ENCODE measurements around the gene RREB1. TPM values are rescaled to one million over a fixed set of nuclear protein-coding genes. Genes with fewer than 3 reads are reported as not detected.

Gene RREB1
- total RNA-seq, 2 experiments from 2014 or later: 18.7 to 19.7 TPM

- Mint-ChIP-seq H3K27ac (no peak overlapping the region), H3K9me3 (no peaks in the 10 kb centered on the region), H3K4me3 (no peak overlapping the region), H3K27me3 (no peaks in the 10 kb centered on the region), H3K36me3 (ENCODE audit: low read depth) (peaks cover 12% of the 10 kb centered on the region), H3K4me1 (ENCODE audit: low read depth) (peaks cover 71% of the 10 kb centered on the region)
- TF ChIP-seq, protein P1, sequence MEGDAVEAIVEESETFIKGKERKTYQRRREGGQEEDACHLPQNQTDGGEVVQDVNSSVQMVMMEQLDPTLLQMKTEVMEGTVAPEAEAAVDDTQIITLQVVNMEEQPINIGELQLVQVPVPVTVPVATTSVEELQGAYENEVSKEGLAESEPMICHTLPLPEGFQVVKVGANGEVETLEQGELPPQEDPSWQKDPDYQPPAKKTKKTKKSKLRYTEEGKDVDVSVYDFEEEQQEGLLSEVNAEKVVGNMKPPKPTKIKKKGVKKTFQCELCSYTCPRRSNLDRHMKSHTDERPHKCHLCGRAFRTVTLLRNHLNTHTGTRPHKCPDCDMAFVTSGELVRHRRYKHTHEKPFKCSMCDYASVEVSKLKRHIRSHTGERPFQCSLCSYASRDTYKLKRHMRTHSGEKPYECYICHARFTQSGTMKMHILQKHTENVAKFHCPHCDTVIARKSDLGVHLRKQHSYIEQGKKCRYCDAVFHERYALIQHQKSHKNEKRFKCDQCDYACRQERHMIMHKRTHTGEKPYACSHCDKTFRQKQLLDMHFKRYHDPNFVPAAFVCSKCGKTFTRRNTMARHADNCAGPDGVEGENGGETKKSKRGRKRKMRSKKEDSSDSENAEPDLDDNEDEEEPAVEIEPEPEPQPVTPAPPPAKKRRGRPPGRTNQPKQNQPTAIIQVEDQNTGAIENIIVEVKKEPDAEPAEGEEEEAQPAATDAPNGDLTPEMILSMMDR (IDR thresholded peaks at IDR 0.05): no peak
- intact Hi-C loops (cut with micrococcal nuclease): no loop called here
- POLR2A ChIA-PET: interaction anchor here (0.6 to 1.0 kb wide), 2 partner anchors 10 to 33 kb away, joined by 3 read pairs; no protein-coding TSS in a partner anchor
- DNase-seq (no peak), ATAC-seq (no peak)
- CTCF ChIA-PET: interaction anchor here (1.3 kb wide), 1 partner anchor 79 kb away, joined by 6 read pairs; no protein-coding TSS in a partner anchor
Observed at GRCh38 chr6:7159790-7160525, 52.2 kb downstream of the RREB1 start.

DNA sequence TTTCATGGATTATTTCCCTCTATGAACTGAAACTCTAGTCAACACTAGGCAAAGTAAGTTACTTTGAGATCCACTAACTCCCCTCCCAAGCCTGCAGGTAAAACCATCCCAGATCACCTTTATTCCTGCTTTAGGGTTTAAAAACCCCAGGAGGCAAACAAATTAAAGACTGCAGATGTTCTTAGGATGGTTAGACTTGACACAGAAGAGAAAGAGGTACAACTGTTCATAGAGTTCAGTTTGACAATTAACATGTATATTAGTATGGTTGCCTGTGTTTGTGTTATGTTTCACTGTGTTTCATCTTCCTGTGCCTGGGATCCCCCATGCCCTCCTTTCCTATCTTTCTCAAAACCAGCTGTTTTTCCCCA, 53.5 kb downstream of the RREB1 start:
- Mint-ChIP-seq H3K9me3 (no peaks in the 10 kb centered on the region), H3K4me3 (no peak overlapping the region), H3K36me3 (ENCODE audit: low read depth) (peaks cover 9% of the 10 kb centered on the region), H3K27ac (no peak overlapping the region), H3K27me3 (no peaks in the 10 kb centered on the region), H3K4me1 (ENCODE audit: low read depth) (peaks cover 67% of the 10 kb centered on the region)
- CTCF ChIA-PET: no interaction called here
- ATAC-seq (no peak), DNase-seq (no peak)
- TF ChIP-seq, protein P1 (IDR thresholded peaks at IDR 0.05): no peak
- intact Hi-C loops (cut with micrococcal nuclease): no loop called here
- POLR2A ChIA-PET: no interaction called here

DNA sequence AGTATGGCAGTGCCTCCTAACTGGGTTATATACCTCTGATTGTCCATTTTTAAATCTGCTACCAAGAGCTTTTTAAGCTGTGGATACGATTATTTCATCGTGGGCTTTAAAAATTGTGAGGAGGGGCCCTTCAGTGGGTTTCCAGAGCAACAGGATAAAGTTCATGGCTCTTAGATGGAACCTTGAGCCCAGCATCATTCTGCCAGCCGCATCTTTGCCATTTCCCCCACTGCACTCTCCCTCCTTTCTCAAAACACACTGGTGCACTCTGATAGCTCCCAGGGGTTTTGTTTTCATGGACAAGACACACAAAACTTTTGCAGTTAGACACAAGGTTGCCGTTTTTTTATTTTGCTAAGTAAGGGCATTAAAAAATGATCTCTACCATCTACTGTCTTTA, 54.1 kb downstream of the RREB1 start:
- Mint-ChIP-seq H3K9me3 (no peaks in the 10 kb centered on the region), H3K27ac (no peak overlapping the region), H3K4me3 (no peak overlapping the region), H3K27me3 (no peaks in the 10 kb centered on the region), H3K36me3 (ENCODE audit: low read depth) (peaks cover 9% of the 10 kb centered on the region), H3K4me1 (ENCODE audit: low read depth) (peaks cover 67% of the 10 kb centered on the region)
- TF ChIP-seq, protein P1 (IDR thresholded peaks at IDR 0.05): no peak
- no peak for DNase-seq
- intact Hi-C loops (cut with micrococcal nuclease): no loop called here
- CTCF ChIA-PET: no interaction called here
- ATAC-seq: no peak
- POLR2A ChIA-PET: no interaction called here

DNA sequence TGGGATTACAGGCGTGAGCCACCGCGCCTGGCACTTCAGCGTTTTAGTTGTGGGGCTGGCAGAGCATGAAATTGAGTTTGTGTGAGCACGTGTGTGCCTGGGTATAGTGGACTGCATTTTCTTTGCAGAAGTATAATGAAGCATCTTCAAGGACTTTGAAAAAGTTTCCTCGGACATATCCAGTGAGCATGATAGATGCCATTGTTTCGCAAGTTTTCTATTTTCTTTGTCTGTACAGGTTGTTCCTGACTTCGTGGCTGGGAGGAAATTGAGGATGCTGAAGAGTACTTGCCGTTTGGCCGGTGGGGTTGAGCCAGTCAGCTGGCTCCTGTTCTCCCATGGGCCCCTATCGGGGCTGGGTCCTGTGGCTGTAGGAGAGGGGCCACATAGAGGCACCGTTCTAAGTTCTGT, 55.9 kb downstream of the RREB1 start:
- Mint-ChIP-seq H3K4me1 (ENCODE audit: low read depth) (peaks cover 60% of the 10 kb centered on the region), H3K4me3 (no peak overlapping the region), H3K36me3 (ENCODE audit: low read depth) (peaks cover 7% of the 10 kb centered on the region), H3K27me3 (no peaks in the 10 kb centered on the region), H3K27ac (no peak overlapping the region), H3K9me3 (no peaks in the 10 kb centered on the region)
- POLR2A ChIA-PET: no interaction called here
- intact Hi-C loops (cut with micrococcal nuclease): no loop called here
- no peak for DNase-seq
- TF ChIP-seq, protein P1 (IDR thresholded peaks at IDR 0.05): no peak
- CTCF ChIA-PET: interaction anchor here (0.6 kb wide), 1 partner anchor 1659 kb away, joined by 3 read pairs; no protein-coding TSS in a partner anchor
- no peak for ATAC-seq

DNA sequence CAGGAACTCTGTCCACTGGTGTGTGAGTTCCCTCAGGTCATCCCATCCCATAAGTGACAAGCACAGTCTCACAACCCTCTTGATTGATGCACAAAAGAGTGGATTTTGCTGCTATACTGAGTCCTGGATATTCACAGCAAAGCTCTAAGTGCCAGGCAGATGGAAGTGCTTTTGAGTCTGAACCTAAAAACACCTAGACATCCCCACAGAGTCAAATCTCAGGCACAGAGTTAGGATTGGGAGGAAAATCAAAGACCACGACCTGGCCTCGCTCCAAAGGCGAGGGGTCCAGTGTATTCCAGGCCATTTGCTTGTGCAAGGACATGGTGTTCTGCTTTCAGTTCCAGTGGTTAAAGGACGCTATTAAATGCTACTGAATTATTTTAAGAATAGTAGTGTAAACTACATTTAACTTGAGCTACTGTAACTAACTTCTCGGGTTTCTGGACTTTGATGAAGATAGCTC, 56.8 kb downstream of the RREB1 start:
- H3K4me1 Mint-ChIP-seq (ENCODE audit: low read depth): peaks cover 61% of the 10 kb centered on the region

More for the DNA sequence above, 56.8 kb downstream of the RREB1 start:
- Mint-ChIP-seq H3K9me3 (no peaks in the 10 kb centered on the region), H3K27me3 (no peaks in the 10 kb centered on the region), H3K27ac (no peak overlapping the region), H3K4me3 (no peak overlapping the region), H3K36me3 (ENCODE audit: low read depth) (peaks cover 7% of the 10 kb centered on the region)
- DNase-seq: no peak
- intact Hi-C loops (cut with micrococcal nuclease): no loop called here
- ChIA-PET POLR2A (interaction anchor here (1.2 kb wide), 1 partner anchor 50 kb away, joined by 3 read pairs; no protein-coding TSS in a partner anchor), CTCF (interaction anchor here (0.6 kb wide), 1 partner anchor 1660 kb away, joined by 3 read pairs; no protein-coding TSS in a partner anchor)
- no peak for ATAC-seq
- TF ChIP-seq, protein P1 (IDR thresholded peaks at IDR 0.05): no peak
